Measurements from ENCODE around the gene MAN2B2. TPM values are rescaled to one million over a fixed set of nuclear protein-coding genes. Genes with fewer than 3 reads are reported as not detected.

Gene MAN2B2
- 9.3 to 10.4 TPM (median 9.8 TPM) in 5 replicates for total RNA-seq (2022; extraction: Qiagen RNA extraction)

DNA sequence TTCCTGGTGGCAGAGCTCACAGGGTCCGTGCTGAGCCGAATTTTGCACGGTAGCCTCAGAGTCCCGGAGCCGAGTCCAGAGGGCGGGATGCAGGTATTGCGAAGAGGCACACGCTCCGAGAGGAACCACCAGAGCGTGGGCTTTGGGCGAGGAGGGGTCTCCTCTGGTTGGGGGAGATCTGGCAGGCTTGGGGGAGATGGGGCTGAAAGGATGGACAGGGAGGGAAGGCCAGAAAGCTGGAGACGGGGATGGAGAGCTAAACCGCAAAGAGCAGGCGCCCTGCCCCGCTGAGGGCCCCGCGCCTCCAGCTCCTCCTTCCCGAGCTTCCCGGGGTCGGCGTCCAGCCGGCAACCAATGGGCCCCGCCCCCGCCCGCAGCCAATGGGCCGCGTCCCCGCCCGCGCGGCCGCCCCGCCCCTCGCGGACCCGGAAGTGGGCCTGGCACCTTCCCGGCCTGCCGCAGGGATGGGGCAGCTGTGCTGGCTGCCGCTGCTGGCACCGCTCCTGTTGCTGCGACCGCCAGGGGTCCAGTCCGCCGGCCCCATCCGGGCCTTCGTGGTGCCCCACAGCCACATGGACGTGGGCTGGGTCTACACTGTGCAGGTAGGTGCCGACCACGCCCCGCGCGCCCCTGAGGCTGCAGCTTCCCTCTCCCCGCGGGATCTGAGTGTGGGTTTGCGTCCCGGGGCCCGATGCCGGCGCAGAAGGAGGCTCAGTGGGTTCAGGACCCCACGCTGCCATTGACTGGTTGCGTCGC lies at the start of gene MAN2B2:
Gene MAN2B2, plus strand, starts transcription at position 443 of the 756 bp plus-strand sequence. Its CDS starts 22 bp downstream, at position 465.

DNA sequence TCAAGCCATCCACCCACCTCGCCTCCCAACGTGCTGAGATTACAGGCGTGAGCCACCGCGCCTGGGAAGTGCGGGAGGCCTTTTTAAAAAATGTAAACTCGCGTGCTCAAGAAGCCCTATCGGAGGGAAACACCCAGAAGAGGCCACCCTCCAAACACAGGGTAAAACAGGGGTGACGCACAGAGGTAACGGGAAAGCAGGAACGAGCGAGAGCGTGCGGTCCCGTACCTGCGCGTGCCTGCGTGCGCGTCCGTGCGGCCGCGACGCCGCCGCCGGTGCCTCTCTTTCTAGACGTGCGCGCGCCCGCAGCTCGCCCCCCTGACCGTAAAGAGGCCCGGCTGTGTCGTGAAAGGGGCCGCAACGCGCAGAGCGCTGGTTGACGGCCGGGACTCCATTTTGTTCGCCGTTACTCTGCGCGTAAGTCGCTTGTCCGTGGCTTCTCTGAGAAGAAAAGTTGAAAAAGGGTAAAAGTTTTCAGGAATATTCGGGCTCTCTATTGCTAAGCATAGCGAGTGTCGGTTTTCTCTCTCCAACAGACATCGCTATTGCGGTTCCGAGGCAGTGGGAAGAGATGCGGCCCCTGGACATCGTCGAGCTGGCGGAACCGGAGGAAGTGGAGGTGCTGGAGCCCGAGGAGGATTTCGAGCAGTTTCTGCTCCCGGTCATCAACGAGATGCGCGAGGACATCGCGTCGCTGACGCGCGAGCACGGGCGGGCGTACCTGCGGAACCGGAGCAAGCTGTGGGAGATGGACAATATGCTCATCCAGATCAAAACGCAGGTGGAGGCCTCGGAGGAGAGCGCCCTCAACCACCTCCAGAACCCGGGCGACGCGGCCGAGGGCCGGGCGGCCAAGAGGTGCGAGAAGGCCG lies 65.5 kb downstream of the MAN2B2 start, which contains the start of gene MRFAP1:
Gene MRFAP1, plus strand, starts transcription at position 394 of the 872 bp plus-strand sequence. Its CDS starts 178 bp downstream, at position 572.

Other genes with a start within 250 kb of the MAN2B2 start
- 31.8 to 37.4 TPM (median 36.1 TPM) in 5 replicates for gene PPP2R2C, start 102.6 kb upstream of the MAN2B2 start, total RNA-seq (2022; extraction: Qiagen RNA extraction)
- 276 to 288 TPM (median 276 TPM) in 5 replicates for gene MRFAP1, start 65.5 kb downstream of the MAN2B2 start, total RNA-seq (2022; extraction: Qiagen RNA extraction)
- gene S100P, start 118.7 kb downstream of the MAN2B2 start, total RNA-seq (2022; extraction: Qiagen RNA extraction), result 81.1 to 187 TPM (median 178 TPM) in 5 replicates
- gene MRFAP1L1, start 134.7 kb downstream of the MAN2B2 start, total RNA-seq (2022; extraction: Qiagen RNA extraction), result 31.2 to 38.7 TPM (median 33.9 TPM) in 5 replicates
- gene BLOC1S4, start 141.0 kb downstream of the MAN2B2 start, total RNA-seq (2022; extraction: Qiagen RNA extraction), result 16.2 to 22.1 TPM (median 19.7 TPM) in 5 replicates
- 14.5 to 23.5 TPM (median 19.0 TPM) in 5 replicates for gene KIAA0232, start 207.5 kb downstream of the MAN2B2 start, total RNA-seq (2022; extraction: Qiagen RNA extraction)

Data from A549 treated with AZD2906 at 1 μM for 4 hours (cell line).